Uterus (tissue), 4 donors: ENCODE data around the gene DOC2B. TPM values are rescaled to one million over a fixed set of nuclear protein-coding genes. Genes with fewer than 3 reads are reported as not detected.

Source experiments
- DNase-seq, 2 donors: peaks; one replicate each; pipeline ENCODE4 v3.0.0-alpha.2; 2019 to 2020
- H3K27ac ChIP-seq, 2 donors: fragments of 200-600 bp; sonication (generic); 1 replicate in 1 of 2; 2 replicates in 1 of 2; pipeline ENCODE4 v1.5.1; 2016 to 2018
- H3K27me3 ChIP-seq, 2 donors: fragments of 200-600 bp; sonication (generic); one replicate each; pipeline ENCODE4 v1.5.1; 2018 to 2019; ENCODE audit warnings: control low read depth in 1 of 2
- H3K36me3 ChIP-seq, 2 donors: fragments of 200-600 bp; sonication (generic); one replicate each; pipeline ENCODE4 v1.5.1; 2019; ENCODE audit warnings: control low read depth in 1 of 2
- H3K4me1 ChIP-seq, 2 donors: fragments of 200-600 bp; sonication (generic); one replicate each; pipeline ENCODE4 v1.5.1; 2018 to 2019; ENCODE audit warnings: control low read depth in 1 of 2
- H3K4me3 ChIP-seq, 2 donors: fragments of 200-600 bp; sonication (generic); 1 replicate in 1 of 2; 2 replicates in 1 of 2; pipeline ENCODE4 v1.5.1; 2018 to 2019; ENCODE audit warnings: mild to moderate bottlenecking in 1 of 2
- H3K9me3 ChIP-seq, 2 donors: fragments of 200-600 bp; sonication (generic); one replicate each; pipeline ENCODE4 v1.5.1; 2019; ENCODE audit warnings: control low read depth in 1 of 2
- POLR2A ChIP-seq, 2 donors: fragments of 450-650 bp; IDR thresholded peaks; one replicate each; pipeline ENCODE4 v1.6.1; 2016; ENCODE audit warnings: antibody characterized with exemption in 2 of 2, mild to moderate bottlenecking in 1 of 2, moderate library complexity in 1 of 2
- intact Hi-C: fragments of 100-400 bp; cut with DNase I; formaldehyde crosslinking; loops from one replicate; pipeline ENCODE4 v1.15.1; 2023; ENCODE audit warnings: low total_unique reads
- total RNA-seq, 4 donors: library from RNA; depleted of rRNA in 3 of 4; stranded (reverse); fragments of >200 nt in 3 of 4; gene quantifications; one replicate each; pipeline versions ENCODE4 v1.1.0 to v1.2.4, GENCODE V29; 2014 to 2023
- TF ChIP-seq, protein P1 (sequence below), 4 experiments: fragments of 200-600 bp in 2 of 4; fragments of 450-650 bp in 2 of 4; sonication (generic) in 2 of 4; IDR thresholded peaks; one replicate each; pipeline ENCODE4 v1.5.1; 2016 to 2019; ENCODE audit warnings: antibody characterized with exemption in 4 of 4, mild to moderate bottlenecking in 2 of 4, moderate library complexity in 1 of 4
- donor health status: DM: yes; HTN: yes; CAD: no.

The DOC2B gene
- total RNA-seq, 4 donors from 2014 or later: 3.8 to 45.3 (median 7.1) TPM

DNA sequence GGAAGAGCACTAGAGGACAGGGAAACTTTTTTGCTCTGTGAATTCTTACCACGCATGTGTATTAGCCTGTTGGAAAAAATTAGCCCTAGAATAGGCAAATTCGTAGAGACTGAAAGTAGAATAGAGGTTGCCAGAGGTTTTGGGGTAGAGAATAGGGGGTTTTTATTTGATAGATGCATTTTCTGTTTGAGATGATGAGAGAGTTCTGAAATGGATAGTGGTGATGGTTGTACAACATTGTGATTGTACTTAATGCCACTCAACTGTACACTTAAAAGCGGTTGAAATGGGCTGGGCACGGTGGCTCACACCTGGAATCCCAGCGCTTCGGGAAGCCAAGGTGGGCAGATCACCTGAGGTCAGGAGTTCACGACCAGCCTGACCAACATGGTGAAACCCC lies 8.0 kb upstream of the DOC2B start:
- no peaks in the 10 kb centered on the region for H3K9me3 ChIP-seq
- H3K4me3 ChIP-seq: no peak overlapping the region
- H3K4me1 ChIP-seq: no peaks in the 10 kb centered on the region
- H3K27me3 ChIP-seq: no peaks in the 10 kb centered on the region
- TF ChIP-seq POLR2A (IDR thresholded peaks at IDR 0.05): no peak
- intact Hi-C loops: no loop called here
- H3K36me3 ChIP-seq: no peaks in the 10 kb centered on the region
- no peak overlapping the region for H3K27ac ChIP-seq
- no peak for DNase-seq

DNA sequence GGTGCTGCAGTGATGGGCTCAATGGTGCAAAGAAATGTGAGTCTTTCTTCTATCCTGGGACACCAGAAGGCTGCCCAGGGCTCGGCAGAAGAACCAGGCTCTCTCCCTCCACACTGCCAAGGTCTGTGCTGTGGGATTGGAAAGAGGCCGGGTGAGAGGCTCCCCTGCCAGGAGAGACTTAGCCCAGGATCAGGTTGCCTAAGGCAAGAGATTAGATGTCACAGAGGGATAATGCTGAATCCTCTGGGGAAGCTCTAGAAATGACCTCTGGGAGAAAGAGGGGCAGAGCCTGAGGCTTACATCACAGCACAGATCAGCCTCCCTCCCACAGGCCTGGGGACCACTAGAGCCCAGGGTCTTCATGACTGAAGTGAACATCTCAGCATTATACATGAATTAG lies 5.7 kb upstream of the DOC2B start:
- no peak for DNase-seq
- no peak overlapping the region for H3K4me3 ChIP-seq
- H3K9me3 ChIP-seq: no peaks in the 10 kb centered on the region
- H3K4me1 ChIP-seq: no peaks in the 10 kb centered on the region
- H3K36me3 ChIP-seq: no peaks in the 10 kb centered on the region
- TF ChIP-seq POLR2A (IDR thresholded peaks at IDR 0.05): no peak
- TF ChIP-seq, protein P1, sequence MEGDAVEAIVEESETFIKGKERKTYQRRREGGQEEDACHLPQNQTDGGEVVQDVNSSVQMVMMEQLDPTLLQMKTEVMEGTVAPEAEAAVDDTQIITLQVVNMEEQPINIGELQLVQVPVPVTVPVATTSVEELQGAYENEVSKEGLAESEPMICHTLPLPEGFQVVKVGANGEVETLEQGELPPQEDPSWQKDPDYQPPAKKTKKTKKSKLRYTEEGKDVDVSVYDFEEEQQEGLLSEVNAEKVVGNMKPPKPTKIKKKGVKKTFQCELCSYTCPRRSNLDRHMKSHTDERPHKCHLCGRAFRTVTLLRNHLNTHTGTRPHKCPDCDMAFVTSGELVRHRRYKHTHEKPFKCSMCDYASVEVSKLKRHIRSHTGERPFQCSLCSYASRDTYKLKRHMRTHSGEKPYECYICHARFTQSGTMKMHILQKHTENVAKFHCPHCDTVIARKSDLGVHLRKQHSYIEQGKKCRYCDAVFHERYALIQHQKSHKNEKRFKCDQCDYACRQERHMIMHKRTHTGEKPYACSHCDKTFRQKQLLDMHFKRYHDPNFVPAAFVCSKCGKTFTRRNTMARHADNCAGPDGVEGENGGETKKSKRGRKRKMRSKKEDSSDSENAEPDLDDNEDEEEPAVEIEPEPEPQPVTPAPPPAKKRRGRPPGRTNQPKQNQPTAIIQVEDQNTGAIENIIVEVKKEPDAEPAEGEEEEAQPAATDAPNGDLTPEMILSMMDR (IDR thresholded peaks at IDR 0.05): no peak
- intact Hi-C loops: no loop called here
- H3K27ac ChIP-seq: no peak overlapping the region
- H3K27me3 ChIP-seq: no peaks in the 10 kb centered on the region

DNA sequence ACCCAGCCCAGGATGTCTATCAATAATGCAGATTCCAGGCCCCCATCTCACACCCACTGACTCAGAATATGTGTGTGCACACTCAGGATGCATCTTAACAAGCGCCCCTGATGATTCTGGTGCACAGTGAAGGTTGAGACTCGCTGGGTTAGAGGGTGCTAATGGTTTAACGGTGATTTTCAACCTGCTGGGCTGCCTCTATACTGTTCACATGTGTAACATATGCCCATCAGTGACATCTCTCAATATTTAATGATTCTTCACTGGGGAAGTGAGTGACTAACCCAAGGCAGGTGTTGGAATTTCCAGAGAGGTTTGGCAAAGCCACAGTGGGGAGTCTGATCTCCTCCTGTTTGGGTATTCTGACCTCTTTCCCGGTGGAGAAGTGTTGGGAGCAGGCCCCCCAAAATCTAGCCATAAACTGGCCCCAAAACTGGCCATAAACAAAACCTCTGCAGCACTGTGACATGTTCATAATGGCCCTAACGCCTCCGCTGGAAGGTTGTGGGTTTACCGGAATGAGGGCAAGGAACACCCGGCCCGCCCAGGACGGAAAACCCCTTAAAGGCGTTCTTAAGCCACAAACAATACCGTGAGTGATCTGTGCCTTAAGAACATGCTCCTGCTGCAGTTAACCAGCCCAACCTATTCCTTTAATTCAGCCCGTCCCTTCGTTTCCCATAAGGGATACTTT lies 4.1 kb upstream of the DOC2B start:
- no peak for DNase-seq
- H3K9me3 ChIP-seq: no peaks in the 10 kb centered on the region
- H3K36me3 ChIP-seq: no peaks in the 10 kb centered on the region
- peaks cover 0 to 4% of the 10 kb centered on the region in 2 donors for H3K4me1 ChIP-seq
- no peak for TF ChIP-seq POLR2A (IDR thresholded peaks at IDR 0.05)
- TF ChIP-seq, protein P1 (IDR thresholded peaks at IDR 0.05): no peak
- intact Hi-C loops: no loop called here
- H3K27me3 ChIP-seq: no peaks in the 10 kb centered on the region
- no peak overlapping the region for H3K4me3 ChIP-seq
- peak overlapping the region in 1 of 2 donors; percentile 2 for H3K27ac ChIP-seq

DNA sequence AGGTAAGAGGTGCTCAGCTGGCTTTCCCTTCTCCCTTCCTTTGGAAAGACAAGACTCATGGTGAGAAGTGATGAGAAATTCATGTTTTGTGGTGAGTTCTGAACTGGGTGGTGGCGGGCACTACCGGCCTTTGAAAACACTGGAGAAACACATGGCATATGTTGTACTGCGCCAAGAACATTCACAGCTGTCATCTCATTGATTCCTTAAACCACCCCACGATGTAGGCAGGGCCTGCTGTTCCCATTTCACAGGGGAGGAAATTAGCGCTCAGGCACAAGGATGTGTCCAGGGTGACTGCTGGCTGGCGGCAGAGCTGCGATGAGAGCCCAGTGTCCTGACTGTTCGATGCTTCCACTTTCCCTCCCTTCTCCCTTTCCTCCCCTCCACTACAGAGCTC lies 1.6 kb upstream of the DOC2B start:
- intact Hi-C loops: no loop called here
- Histone ChIP-seq H3K36me3 (no peaks in the 10 kb centered on the region), H3K9me3 (no peaks in the 10 kb centered on the region), H3K27ac (no peak overlapping the region), H3K4me3 (no peak overlapping the region), H3K4me1 (peaks cover 0 to 12% of the 10 kb centered on the region in 2 donors), H3K27me3 (peaks cover 0 to 5% of the 10 kb centered on the region in 2 donors)
- TF ChIP-seq POLR2A (IDR thresholded peaks at IDR 0.05): no peak
- TF ChIP-seq, protein P1 (IDR thresholded peaks at IDR 0.05): no peak
- no peak for DNase-seq

DNA sequence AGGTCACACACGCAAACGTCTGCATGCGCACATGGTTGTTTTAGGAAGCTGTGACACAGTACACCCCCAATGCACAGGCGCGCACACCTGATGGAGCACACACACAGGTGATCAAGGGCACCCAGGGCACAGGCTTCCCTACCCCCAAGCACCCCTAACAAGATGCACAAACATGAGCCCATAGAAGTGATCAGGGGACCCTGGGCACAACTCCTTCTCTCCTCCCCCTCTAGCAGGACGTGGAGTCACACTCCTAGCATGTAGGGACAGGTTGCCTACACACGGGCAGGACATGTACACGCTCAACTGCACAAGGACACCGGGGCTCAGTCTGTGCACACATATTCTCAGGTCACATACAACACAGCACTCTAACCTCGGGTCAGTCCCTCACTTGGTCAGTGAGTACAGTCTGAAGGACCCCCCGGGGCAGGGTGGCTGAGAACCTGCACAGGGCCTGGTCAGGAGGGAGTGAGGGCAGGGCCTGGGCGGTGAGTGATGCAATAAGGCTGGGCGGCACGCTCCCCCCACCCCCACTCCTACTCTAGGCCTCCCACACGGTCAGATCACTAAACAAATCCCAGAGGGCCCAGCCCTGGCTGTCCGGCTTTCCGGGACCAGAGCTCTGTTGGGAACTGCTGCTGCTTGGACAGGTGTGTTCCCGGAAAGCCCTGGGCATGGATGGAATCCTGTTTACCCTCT lies 751 bp upstream of the DOC2B start:
- Histone ChIP-seq H3K4me1 (peaks cover 0 to 12% of the 10 kb centered on the region in 2 donors), H3K27ac (no peak overlapping the region), H3K36me3 (no peaks in the 10 kb centered on the region), H3K4me3 (no peak overlapping the region), H3K27me3 (peaks cover 0 to 5% of the 10 kb centered on the region in 2 donors), H3K9me3 (no peaks in the 10 kb centered on the region)
- DNase-seq: no peak
- intact Hi-C loops: no loop called here
- TF ChIP-seq, protein P1 (IDR thresholded peaks at IDR 0.05): no peak
